ENCODE data around the gene SLC35E2B.
"Not testable (repeated sequence)": the region's sequence is repeated elsewhere in the genome, so short reads cannot be mapped to it uniquely, and the experiment has no call there.

DNA sequence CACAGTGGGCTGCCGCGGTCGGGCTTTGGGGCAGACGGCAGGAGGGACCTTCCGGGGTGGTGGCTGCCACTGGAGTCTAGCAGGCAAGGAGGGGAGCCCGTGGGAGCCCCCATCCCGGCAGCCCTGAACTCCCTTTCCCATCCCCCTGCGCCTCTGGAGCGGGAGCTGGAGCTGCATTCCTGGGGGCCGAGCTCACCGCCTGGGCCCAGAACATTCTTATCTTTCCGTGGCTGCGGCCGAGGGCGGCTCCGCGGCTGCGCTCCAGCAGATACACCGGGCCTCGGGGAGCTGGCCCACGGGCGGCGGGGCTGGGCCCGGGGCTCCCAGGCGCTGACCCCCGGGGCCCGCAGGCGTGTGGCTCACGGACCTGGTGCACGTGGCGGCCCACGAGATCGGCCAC lies 8.0 kb upstream of the SLC35E2B start:
- TF ChIP-seq, protein P1, sequence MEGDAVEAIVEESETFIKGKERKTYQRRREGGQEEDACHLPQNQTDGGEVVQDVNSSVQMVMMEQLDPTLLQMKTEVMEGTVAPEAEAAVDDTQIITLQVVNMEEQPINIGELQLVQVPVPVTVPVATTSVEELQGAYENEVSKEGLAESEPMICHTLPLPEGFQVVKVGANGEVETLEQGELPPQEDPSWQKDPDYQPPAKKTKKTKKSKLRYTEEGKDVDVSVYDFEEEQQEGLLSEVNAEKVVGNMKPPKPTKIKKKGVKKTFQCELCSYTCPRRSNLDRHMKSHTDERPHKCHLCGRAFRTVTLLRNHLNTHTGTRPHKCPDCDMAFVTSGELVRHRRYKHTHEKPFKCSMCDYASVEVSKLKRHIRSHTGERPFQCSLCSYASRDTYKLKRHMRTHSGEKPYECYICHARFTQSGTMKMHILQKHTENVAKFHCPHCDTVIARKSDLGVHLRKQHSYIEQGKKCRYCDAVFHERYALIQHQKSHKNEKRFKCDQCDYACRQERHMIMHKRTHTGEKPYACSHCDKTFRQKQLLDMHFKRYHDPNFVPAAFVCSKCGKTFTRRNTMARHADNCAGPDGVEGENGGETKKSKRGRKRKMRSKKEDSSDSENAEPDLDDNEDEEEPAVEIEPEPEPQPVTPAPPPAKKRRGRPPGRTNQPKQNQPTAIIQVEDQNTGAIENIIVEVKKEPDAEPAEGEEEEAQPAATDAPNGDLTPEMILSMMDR (IDR thresholded peaks at IDR 0.05; ENCODE audit: low read depth, low read length) = not testable (repeated sequence)
- not testable (repeated sequence) for TF ChIP-seq EZH2phosphoT487 (IDR thresholded peaks at IDR 0.05; ENCODE audit: low read depth)

Measured in OCI-LY3 (cell line).